ENCODE results near the gene HADHB.

- TF ChIP-seq CTCF (IDR thresholded peaks at IDR 0.05; ENCODE audit: low read depth, low read length, poor library complexity, severe bottlenecking) (no peak), EZH2phosphoT487 (IDR thresholded peaks at IDR 0.05; ENCODE audit: borderline replicate concordance, low read length) (no peak)
Observed at GRCh38 chr2:26268213-26268612, 23.5 kb downstream of the HADHB start.
